Measurements from ENCODE around the gene LY6G5B.

The LY6G5B gene

DNA sequence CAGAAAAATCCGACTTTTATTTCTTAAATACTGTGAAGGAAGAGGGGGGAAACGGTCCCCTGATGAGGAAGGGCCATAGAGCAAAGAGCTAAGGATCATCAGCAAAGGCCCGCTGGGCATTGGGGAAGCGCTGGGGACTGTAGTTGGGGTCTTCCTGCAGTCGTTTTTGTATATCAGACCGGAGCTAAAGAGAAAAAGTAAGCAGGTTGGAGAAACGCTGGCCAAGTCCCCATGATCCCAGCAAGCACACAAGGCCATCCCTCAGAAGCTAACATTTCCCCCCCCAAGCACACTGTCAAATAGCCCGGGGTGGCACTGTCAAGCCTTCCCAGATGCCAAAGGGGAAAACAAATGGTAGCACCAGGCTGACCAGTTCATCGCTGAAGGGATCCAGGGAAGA is 30.7 kb upstream of the LY6G5B start:
- DNase-seq, result no peak
- in situ Hi-C loops (cut with HindIII; ENCODE audit: low pct_ligation_motif_present, low pct_unique_long_range_greater_than_20kb, low sequenced_read_pairs), result no loop called here

DNA sequence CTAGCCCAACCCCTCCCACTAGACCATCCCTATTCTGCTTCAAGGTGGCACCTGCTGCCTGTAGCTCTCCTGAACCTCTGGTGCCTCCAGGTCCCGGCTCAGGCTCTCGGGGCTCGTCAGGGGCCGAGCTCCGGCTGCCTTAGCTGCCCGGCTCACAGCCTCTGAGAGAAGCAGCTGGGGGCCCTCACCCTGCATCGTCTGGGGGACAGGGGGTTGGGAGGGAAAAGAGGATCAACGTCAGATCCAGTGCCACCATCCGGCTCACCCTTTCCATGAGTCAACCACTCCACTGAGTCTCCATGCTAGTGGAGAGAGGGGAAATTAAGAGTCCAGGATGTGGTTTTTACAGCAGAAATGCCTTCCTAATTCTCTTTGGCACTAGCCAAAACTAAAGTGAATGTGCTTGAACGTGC is 30.3 kb upstream of the LY6G5B start:
- in situ Hi-C loops (cut with HindIII; ENCODE audit: low pct_ligation_motif_present, low pct_unique_long_range_greater_than_20kb, low sequenced_read_pairs), result no loop called here
- DNase-seq, result no peak

DNA sequence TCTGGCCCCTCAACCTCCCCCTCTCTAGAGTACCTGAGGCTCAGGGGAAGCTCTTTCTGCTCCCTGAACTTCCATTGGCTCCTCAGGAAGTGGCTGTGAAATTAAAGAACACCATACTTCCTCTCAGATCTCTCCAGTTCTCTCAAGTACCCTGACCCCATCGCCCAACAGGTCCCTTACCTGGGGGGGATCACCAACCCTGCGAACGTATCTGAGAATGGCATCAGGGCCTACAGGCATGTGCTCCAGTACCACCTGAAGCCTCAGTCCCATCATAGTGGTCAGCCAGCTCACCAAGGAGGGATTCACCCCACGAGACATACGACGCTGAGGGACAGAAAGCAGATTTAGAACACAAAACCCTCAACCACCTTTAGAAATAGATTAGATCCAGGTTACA is 29.2 kb upstream of the LY6G5B start:
- no peak for DNase-seq
- in situ Hi-C loops (cut with HindIII; ENCODE audit: low pct_ligation_motif_present, low pct_unique_long_range_greater_than_20kb, low sequenced_read_pairs), result no loop called here

- DNase-seq, result no peak
- in situ Hi-C loops (cut with HindIII; ENCODE audit: low pct_ligation_motif_present, low pct_unique_long_range_greater_than_20kb, low sequenced_read_pairs), result no loop called here
Measured at GRCh38 chr6:31641370-31641769, 28.4 kb upstream of the LY6G5B start.

DNA sequence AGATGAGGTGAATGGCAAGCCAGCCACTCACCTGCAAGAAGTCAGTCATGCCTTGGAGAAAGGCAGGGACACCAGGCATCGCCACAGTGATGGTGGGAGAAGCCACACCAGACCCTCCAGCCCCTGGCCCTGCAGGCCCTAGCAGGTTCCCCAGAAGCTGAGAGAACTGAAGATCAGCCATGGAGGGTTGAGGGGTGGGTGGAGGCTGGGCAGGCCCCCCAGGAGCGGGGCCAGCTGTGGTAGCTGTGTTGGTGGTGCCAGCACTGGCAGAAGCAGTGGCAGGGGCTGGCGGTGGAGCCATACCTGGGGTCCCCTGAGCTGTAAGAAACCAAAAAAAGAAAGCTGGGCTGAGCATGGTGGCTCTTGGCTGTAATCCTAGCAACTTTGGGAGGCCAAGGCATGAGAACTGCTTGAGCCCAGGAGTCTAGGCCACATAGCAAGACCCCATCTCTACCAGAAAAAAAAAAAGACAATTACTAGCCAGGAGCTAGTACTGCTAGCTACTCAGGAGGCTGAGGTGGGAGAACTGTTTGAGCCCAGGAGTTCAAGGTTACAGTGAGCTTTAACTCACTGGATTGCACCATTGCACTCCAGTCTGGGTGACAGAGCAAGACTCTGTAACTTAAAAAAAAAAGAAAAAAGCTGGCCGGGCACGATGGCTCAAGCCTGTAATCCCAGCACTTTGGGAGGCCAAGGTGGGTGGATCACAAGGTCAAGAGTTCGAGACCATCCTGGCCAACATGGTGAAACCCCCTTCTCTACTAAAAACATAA is 26.8 kb upstream of the LY6G5B start:
- DNase-seq, result no peak
- in situ Hi-C loops (cut with HindIII; ENCODE audit: low pct_ligation_motif_present, low pct_unique_long_range_greater_than_20kb, low sequenced_read_pairs), result no loop called here

GRCh38 chr6:31643818-31644454 is 25.8 kb upstream of the LY6G5B start:
- DNase-seq, result no peak
- in situ Hi-C loops (cut with HindIII; ENCODE audit: low pct_ligation_motif_present, low pct_unique_long_range_greater_than_20kb, low sequenced_read_pairs), result no loop called here

DNA sequence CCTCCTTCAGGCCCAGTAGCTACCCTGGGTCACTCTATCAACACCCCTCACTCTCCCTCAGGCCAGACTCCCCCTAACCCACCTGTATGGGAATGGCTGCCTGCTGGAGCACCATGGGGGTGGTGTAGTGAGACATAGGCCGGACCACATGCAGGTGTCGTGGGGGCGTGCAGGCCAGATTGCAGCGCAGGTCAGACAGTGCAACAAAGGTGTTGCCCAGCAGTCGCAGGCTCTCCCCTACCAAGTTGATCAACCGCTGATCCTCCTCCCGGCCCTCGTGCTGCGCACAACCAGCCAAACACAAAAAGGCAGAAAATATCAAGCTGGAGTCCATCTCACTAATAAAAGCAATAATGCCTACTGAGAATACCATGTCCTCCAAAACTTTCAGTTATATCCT is 24.5 kb upstream of the LY6G5B start:
- in situ Hi-C loops (cut with HindIII; ENCODE audit: low pct_ligation_motif_present, low pct_unique_long_range_greater_than_20kb, low sequenced_read_pairs), result no loop called here
- no peak for DNase-seq

DNA sequence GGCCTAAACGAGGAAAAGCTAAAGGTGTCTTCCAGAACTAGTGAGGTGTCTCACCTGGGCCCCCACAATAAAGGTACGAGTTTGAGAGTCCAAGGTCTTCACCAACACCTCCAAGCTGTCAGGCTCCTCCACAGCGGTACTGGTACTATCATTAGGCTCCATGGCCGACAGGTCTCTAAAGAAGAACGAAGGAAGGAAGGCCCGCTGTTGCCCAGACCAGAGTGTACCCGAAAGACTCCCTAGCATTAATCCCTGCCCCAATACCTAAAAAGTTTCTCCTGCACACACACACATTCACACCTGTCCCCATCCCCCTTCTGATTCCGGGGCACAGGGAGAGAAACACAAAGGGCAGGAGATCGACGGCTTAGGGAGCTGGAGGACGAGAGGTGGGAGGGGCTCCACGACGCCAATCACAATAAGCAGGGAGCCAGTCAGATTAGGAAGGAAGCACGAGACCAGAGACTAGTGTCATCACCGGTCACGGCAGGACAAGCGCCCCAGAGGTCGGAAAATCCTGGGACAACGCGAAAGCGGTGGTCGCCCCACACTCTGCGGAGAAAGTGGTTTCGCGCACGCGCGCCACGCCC is 18.1 kb upstream of the LY6G5B start:
- in situ Hi-C loops (cut with HindIII; ENCODE audit: low pct_ligation_motif_present, low pct_unique_long_range_greater_than_20kb, low sequenced_read_pairs), result no loop called here

GRCh38 chr6:31652925-31653724 is 16.7 kb upstream of the LY6G5B start:
- in situ Hi-C loops (cut with HindIII; ENCODE audit: low pct_ligation_motif_present, low pct_unique_long_range_greater_than_20kb, low sequenced_read_pairs), result no loop called here
- peak; percentile 87 for DNase-seq

More for the DNA sequence above, 18.1 kb upstream of the LY6G5B start:
- DNase-seq, result peak; percentile 67

GRCh38 chr6:31654574-31655348 is 15.0 kb upstream of the LY6G5B start:
- no peak for DNase-seq
- in situ Hi-C loops (cut with HindIII; ENCODE audit: low pct_ligation_motif_present, low pct_unique_long_range_greater_than_20kb, low sequenced_read_pairs), result no loop called here

- no peak for DNase-seq
- in situ Hi-C loops (cut with HindIII; ENCODE audit: low pct_ligation_motif_present, low pct_unique_long_range_greater_than_20kb, low sequenced_read_pairs), result no loop called here
Measured at GRCh38 chr6:31655349-31656237, 14.2 kb upstream of the LY6G5B start, which contains the start of gene APOM. Gene APOM (plus strand): TSS chr6:31655894. CDS start chr6:31655967, 73 bp downstream.

- in situ Hi-C loops (cut with HindIII; ENCODE audit: low pct_ligation_motif_present, low pct_unique_long_range_greater_than_20kb, low sequenced_read_pairs), result no loop called here
- no peak for DNase-seq
Measured at GRCh38 chr6:31657406-31658157, 12.2 kb upstream of the LY6G5B start.

GRCh38 chr6:31658158-31658688 is 11.6 kb upstream of the LY6G5B start:
- DNase-seq, result no peak
- in situ Hi-C loops (cut with HindIII; ENCODE audit: low pct_ligation_motif_present, low pct_unique_long_range_greater_than_20kb, low sequenced_read_pairs), result no loop called here

DNA sequence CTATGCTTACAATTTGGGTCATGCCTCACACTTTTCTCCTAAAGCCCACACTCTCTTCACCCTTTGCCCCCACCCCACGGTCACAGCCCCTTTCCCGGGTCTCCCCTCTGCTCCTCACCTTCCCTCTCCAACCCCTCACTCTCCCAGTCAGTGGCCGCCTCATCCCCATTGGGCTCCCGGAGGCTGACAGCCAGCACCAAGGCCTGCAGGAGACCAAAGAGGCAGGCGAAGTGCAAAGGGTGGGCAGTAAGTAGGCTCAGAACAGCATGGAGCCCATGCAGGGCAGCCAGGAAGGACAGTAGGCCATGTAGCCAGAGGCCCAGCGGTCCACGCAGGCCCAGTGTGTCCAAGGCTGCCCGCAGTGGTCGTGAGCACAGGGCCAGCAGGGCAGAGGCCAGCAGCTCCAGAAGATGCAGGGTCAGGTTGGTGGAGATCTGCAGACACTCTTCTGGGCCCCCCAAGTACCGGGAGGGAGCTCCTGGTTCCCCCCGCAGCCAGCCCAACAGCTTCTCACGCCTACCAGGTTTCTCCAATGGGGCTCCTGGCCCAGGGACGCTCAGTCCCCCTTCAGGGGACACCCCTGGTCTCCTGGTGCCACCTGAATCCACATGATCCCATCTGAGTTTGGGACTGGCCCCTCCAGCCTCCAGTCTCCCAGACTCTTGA is 10.7 kb upstream of the LY6G5B start:
- DNase-seq, result no peak
- in situ Hi-C loops (cut with HindIII; ENCODE audit: low pct_ligation_motif_present, low pct_unique_long_range_greater_than_20kb, low sequenced_read_pairs), result no loop called here

- peak; percentile 49 for DNase-seq
- in situ Hi-C loops (cut with HindIII; ENCODE audit: low pct_ligation_motif_present, low pct_unique_long_range_greater_than_20kb, low sequenced_read_pairs), result no loop called here
Measured at GRCh38 chr6:31659649-31660380, 10.0 kb upstream of the LY6G5B start.
